Activated CD4-positive, alpha-beta T cell treated with anti-CD3 and anti-CD28 coated beads, Interleukin-2, amount 50 U/mL, for 48 hours (primary cell): ENCODE results near the gene SLF1.

ENCODE experiments used
- DNase-seq, 2 experiments: peaks; one replicate each; pipeline ENCODE4 v3.0.0-alpha.2; 2020

The SLF1 gene

GRCh38 chr5:94667937-94668336 is 49.5 kb downstream of the SLF1 start:
- no peak for DNase-seq

GRCh38 chr5:94670726-94671125 is 52.3 kb downstream of the SLF1 start:
- no peak for DNase-seq

GRCh38 chr5:94672746-94673145 is 54.3 kb downstream of the SLF1 start:
- DNase-seq, result no peak

- DNase-seq, result no peak
These were observed 56.3 kb downstream of the SLF1 start for GRCh38 chr5:94674490-94675382.

GRCh38 chr5:94675965-94676618 is 57.6 kb downstream of the SLF1 start:
- no peak for DNase-seq

GRCh38 chr5:94682814-94683520 is 64.5 kb downstream of the SLF1 start:
- DNase-seq, result no peak

- no peak for DNase-seq
These were observed 71.4 kb downstream of the SLF1 start for GRCh38 chr5:94689908-94690307.

- no peak for DNase-seq
These were observed 72.3 kb downstream of the SLF1 start for GRCh38 chr5:94690778-94691177.

GRCh38 chr5:94691291-94691690 is 72.8 kb downstream of the SLF1 start:
- DNase-seq, result no peak

- DNase-seq, result no peak
These were observed 73.5 kb downstream of the SLF1 start for GRCh38 chr5:94691949-94692348.

GRCh38 chr5:94692581-94692980 is 74.1 kb downstream of the SLF1 start:
- no peak for DNase-seq

- no peak for DNase-seq
These were observed 74.8 kb downstream of the SLF1 start for GRCh38 chr5:94693043-94693822.

- no peak for DNase-seq
These were observed 75.4 kb downstream of the SLF1 start for GRCh38 chr5:94693845-94694370.

- DNase-seq, result no peak
These were observed 76.2 kb downstream of the SLF1 start for GRCh38 chr5:94694671-94695070.

GRCh38 chr5:94698197-94698596 is 79.7 kb downstream of the SLF1 start:
- no peak for DNase-seq

- DNase-seq, result no peak
These were observed 81.1 kb downstream of the SLF1 start for GRCh38 chr5:94699562-94699961.

- DNase-seq, result no peak
These were observed 82.1 kb downstream of the SLF1 start for GRCh38 chr5:94700592-94700991.

GRCh38 chr5:94702729-94703128 is 84.3 kb downstream of the SLF1 start:
- DNase-seq, result no peak

GRCh38 chr5:94705427-94705826 is 87.0 kb downstream of the SLF1 start:
- no peak for DNase-seq

- DNase-seq, result no peak
These were observed 88.9 kb downstream of the SLF1 start for GRCh38 chr5:94707359-94707758.

- DNase-seq, result no peak
These were observed 90.8 kb downstream of the SLF1 start for GRCh38 chr5:94709277-94709676.

GRCh38 chr5:94711785-94712184 is 93.3 kb downstream of the SLF1 start:
- no peak for DNase-seq

GRCh38 chr5:94715768-94716167 is 97.3 kb downstream of the SLF1 start:
- DNase-seq, result no peak
